ENCODE measurements around the gene NLRP4.

GRCh38 chr19:55801416-55801815 is 34.9 kb upstream of the NLRP4 start:
- no peak for TF ChIP-seq POLR2A (IDR thresholded peaks at IDR 0.05; ENCODE audit: low read depth, low read length)
- no peak for TF ChIP-seq POLR2AphosphoS5 (IDR thresholded peaks at IDR 0.05; ENCODE audit: low read depth, low read length)
- TF ChIP-seq TAF1 (IDR thresholded peaks at IDR 0.05; ENCODE audit: borderline replicate concordance, low read depth, low read length) = no peak
